ENCODE data around the gene PSMB3. TPM values are rescaled to one million over a fixed set of nuclear protein-coding genes. Genes with fewer than 3 reads are reported as not detected.
A peak's percentile ranks its signal among the peaks of the same experiment; 100 is the strongest.
"Not testable (repeated sequence)": the region's sequence is repeated elsewhere in the genome, so short reads cannot be mapped to it uniquely, and the experiment has no call there.

The PSMB3 gene
- polyA plus RNA-seq, 1 donor (not counting 4 experiments of a cell fraction or from before 2014, with no cell fraction given), result 294 TPM

- H3K9me3 ChIP-seq (ENCODE audit: control insufficient read depth, low read depth, low read length), result no peaks in the 10 kb centered on the region
- H3K79me2 ChIP-seq (ENCODE audit: control insufficient read depth, insufficient read depth, low read length), result no peaks in the 10 kb centered on the region
- dilution Hi-C loops (cut with MboI; ENCODE audit: extremely low pct_ligation_motif_present, low sequenced_read_pairs), result no loop called here
- H3K36me3 ChIP-seq (ENCODE audit: control insufficient read depth in 2 of 2, extremely low read depth in 1 of 2, insufficient read depth in 2 of 2, low read length in 2 of 2), result peaks cover 45 to 52% of the 10 kb centered on the region in 2 experiments
- H3K9me1 ChIP-seq (ENCODE audit: control insufficient read depth, extremely low read depth, insufficient read depth, low read length), result no peaks in the 10 kb centered on the region
- H3K4me2 ChIP-seq (ENCODE audit: control insufficient read depth, extremely low read depth, insufficient read depth, low read depth, low read length), result no peak overlapping the region
- H3K27me3 ChIP-seq (ENCODE audit: control insufficient read depth, extremely low read depth, insufficient read depth, low read length), result no peaks in the 10 kb centered on the region
- DNase-seq (ENCODE audit: low read depth, low spot score) (no peak), FAIRE-seq (no peak)
- no peak overlapping the region for H3K27ac ChIP-seq (ENCODE audit: control insufficient read depth, insufficient read depth, low read length)
- H3K4me1 ChIP-seq (ENCODE audit: control insufficient read depth, extremely low read depth, insufficient read depth, low read length), result peaks cover 4% of the 10 kb centered on the region
- H3K4me3 ChIP-seq (ENCODE audit: control insufficient read depth in 2 of 3, extremely low read depth in 1 of 3, insufficient read depth in 2 of 3, low read depth in 1 of 3, low read length in 3 of 3), result no peak overlapping the region
- H2AFZ ChIP-seq (ENCODE audit: control insufficient read depth, low read length), result no peak overlapping the region
- no peak overlapping the region for H3K9ac ChIP-seq (ENCODE audit: control insufficient read depth, extremely low read depth, insufficient read depth, low read length)
- H4K20me1 ChIP-seq (ENCODE audit: control insufficient read depth, extremely low read depth, insufficient read depth, low read length), result peaks cover 5% of the 10 kb centered on the region
- no peak for TF ChIP-seq EZH2 (IDR thresholded peaks at IDR 0.05; ENCODE audit: low read length)
- no peak for TF ChIP-seq CTCF (optimal IDR thresholded peaks at IDR 0.05 in 1 of 3, IDR thresholded peaks at IDR 0.05 in 1 of 3, conservative IDR thresholded peaks at IDR 0.05 in 1 of 3; ENCODE audit: extremely low read depth in 1 of 3, insufficient read depth in 2 of 3, low read length in 3 of 3)
Observed at GRCh38 chr17:38783227-38783626, 30.7 kb downstream of the PSMB3 start.

GRCh38 chr17:38786372-38786771, 33.8 kb downstream of the PSMB3 start:
- no peaks in the 10 kb centered on the region for H3K9me1 ChIP-seq (ENCODE audit: control insufficient read depth, extremely low read depth, insufficient read depth, low read length)
- H3K36me3 ChIP-seq (ENCODE audit: control insufficient read depth in 2 of 2, extremely low read depth in 1 of 2, insufficient read depth in 2 of 2, low read length in 2 of 2), result peaks cover 22 to 31% of the 10 kb centered on the region in 2 experiments
- H2AFZ ChIP-seq (ENCODE audit: control insufficient read depth, low read length), result no peak overlapping the region
- H3K27ac ChIP-seq (ENCODE audit: control insufficient read depth, insufficient read depth, low read length), result no peak overlapping the region
- TF ChIP-seq EZH2 (IDR thresholded peaks at IDR 0.05; ENCODE audit: low read length) (no peak), CTCF (optimal IDR thresholded peaks at IDR 0.05 in 1 of 3, IDR thresholded peaks at IDR 0.05 in 1 of 3, conservative IDR thresholded peaks at IDR 0.05 in 1 of 3; ENCODE audit: extremely low read depth in 1 of 3, insufficient read depth in 2 of 3, low read length in 3 of 3) (no peak)
- dilution Hi-C loops (cut with MboI; ENCODE audit: extremely low pct_ligation_motif_present, low sequenced_read_pairs), result no loop called here
- H3K4me1 ChIP-seq (ENCODE audit: control insufficient read depth, extremely low read depth, insufficient read depth, low read length), result peaks cover 4% of the 10 kb centered on the region
- no peaks in the 10 kb centered on the region for H3K9me3 ChIP-seq (ENCODE audit: control insufficient read depth, low read depth, low read length)
- peak; percentile 21 for DNase-seq (ENCODE audit: low read depth, low spot score)
- H3K9ac ChIP-seq (ENCODE audit: control insufficient read depth, extremely low read depth, insufficient read depth, low read length), result no peak overlapping the region
- no peak for FAIRE-seq
- no peak overlapping the region for H3K4me2 ChIP-seq (ENCODE audit: control insufficient read depth, extremely low read depth, insufficient read depth, low read depth, low read length)
- no peak overlapping the region for H3K4me3 ChIP-seq (ENCODE audit: control insufficient read depth in 2 of 3, extremely low read depth in 1 of 3, insufficient read depth in 2 of 3, low read depth in 1 of 3, low read length in 3 of 3)
- peaks cover 3% of the 10 kb centered on the region for H4K20me1 ChIP-seq (ENCODE audit: control insufficient read depth, extremely low read depth, insufficient read depth, low read length)
- no peaks in the 10 kb centered on the region for H3K27me3 ChIP-seq (ENCODE audit: control insufficient read depth, extremely low read depth, insufficient read depth, low read length)
- peaks cover 18% of the 10 kb centered on the region for H3K79me2 ChIP-seq (ENCODE audit: control insufficient read depth, insufficient read depth, low read length)

GRCh38 chr17:38787999-38788398, 35.5 kb downstream of the PSMB3 start:
- peaks cover 26% of the 10 kb centered on the region for H3K79me2 ChIP-seq (ENCODE audit: control insufficient read depth, insufficient read depth, low read length)
- H3K9ac ChIP-seq (ENCODE audit: control insufficient read depth, extremely low read depth, insufficient read depth, low read length); H4K20me1 ChIP-seq (ENCODE audit: control insufficient read depth, extremely low read depth, insufficient read depth, low read length); H3K4me1 ChIP-seq (ENCODE audit: control insufficient read depth, extremely low read depth, insufficient read depth, low read length); H3K9me1 ChIP-seq (ENCODE audit: control insufficient read depth, extremely low read depth, insufficient read depth, low read length); dilution Hi-C loops (cut with MboI; ENCODE audit: extremely low pct_ligation_motif_present, low sequenced_read_pairs); FAIRE-seq; H3K27me3 ChIP-seq (ENCODE audit: control insufficient read depth, extremely low read depth, insufficient read depth, low read length); DNase-seq (ENCODE audit: low read depth, low spot score); H3K4me3 ChIP-seq (ENCODE audit: control insufficient read depth in 2 of 3, extremely low read depth in 1 of 3, insufficient read depth in 2 of 3, low read depth in 1 of 3, low read length in 3 of 3); H2AFZ ChIP-seq (ENCODE audit: control insufficient read depth, low read length); H3K27ac ChIP-seq (ENCODE audit: control insufficient read depth, insufficient read depth, low read length); H3K4me2 ChIP-seq (ENCODE audit: control insufficient read depth, extremely low read depth, insufficient read depth, low read depth, low read length); H3K9me3 ChIP-seq (ENCODE audit: control insufficient read depth, low read depth, low read length): not testable (repeated sequence)
- peaks cover 18 to 22% of the 10 kb centered on the region in 2 experiments for H3K36me3 ChIP-seq (ENCODE audit: control insufficient read depth in 2 of 2, extremely low read depth in 1 of 2, insufficient read depth in 2 of 2, low read length in 2 of 2)

All from keratinocyte (primary cell).